Measurements from ENCODE around the gene KIAA1217. TPM values are rescaled to one million over a fixed set of nuclear protein-coding genes. Genes with fewer than 3 reads are reported as not detected.

The KIAA1217 gene
- total RNA-seq, 1 donor from 2014 or later = 18.9 TPM

DNA sequence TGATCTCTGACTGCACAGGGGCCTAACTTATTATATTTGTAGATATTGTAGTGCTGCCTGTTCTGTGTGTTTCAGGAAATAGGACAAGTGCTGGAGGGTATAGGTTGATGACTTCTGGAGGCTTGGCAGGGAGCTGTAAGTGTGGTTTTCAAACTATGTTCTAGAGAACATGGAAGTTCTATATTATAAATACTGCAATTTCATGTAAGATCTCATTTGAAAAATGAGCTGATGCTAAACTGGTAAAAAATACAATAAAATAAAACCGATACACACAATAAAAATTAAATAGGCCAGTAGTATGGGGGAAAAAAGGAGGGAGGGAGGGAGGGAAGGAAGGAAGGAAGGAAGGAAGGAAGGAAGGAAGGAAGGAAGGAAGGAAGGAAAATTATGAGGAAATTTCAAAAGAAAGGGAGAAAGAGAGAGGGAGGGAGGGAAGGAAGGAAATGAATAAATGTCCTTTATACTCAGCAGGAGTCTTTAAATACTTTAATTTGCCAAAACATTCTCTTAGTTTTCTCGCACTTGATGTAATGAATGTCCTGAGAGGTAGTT is 181.3 kb downstream of the KIAA1217 start:
- TF ChIP-seq, protein P1, sequence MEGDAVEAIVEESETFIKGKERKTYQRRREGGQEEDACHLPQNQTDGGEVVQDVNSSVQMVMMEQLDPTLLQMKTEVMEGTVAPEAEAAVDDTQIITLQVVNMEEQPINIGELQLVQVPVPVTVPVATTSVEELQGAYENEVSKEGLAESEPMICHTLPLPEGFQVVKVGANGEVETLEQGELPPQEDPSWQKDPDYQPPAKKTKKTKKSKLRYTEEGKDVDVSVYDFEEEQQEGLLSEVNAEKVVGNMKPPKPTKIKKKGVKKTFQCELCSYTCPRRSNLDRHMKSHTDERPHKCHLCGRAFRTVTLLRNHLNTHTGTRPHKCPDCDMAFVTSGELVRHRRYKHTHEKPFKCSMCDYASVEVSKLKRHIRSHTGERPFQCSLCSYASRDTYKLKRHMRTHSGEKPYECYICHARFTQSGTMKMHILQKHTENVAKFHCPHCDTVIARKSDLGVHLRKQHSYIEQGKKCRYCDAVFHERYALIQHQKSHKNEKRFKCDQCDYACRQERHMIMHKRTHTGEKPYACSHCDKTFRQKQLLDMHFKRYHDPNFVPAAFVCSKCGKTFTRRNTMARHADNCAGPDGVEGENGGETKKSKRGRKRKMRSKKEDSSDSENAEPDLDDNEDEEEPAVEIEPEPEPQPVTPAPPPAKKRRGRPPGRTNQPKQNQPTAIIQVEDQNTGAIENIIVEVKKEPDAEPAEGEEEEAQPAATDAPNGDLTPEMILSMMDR (IDR thresholded peaks at IDR 0.05; ENCODE audit: insufficient read depth, low read length, poor library complexity, severe bottlenecking) = no peak
- Histone ChIP-seq H3K27me3 (ENCODE audit: control insufficient read depth, insufficient read depth, low read length) (no peaks in the 10 kb centered on the region), H3K4me3 (ENCODE audit: low read depth, low read length) (no peak overlapping the region), H3K36me3 (ENCODE audit: control insufficient read depth, insufficient read depth, low read length) (no peaks in the 10 kb centered on the region)
- DNase-seq (ENCODE audit: low read depth) = no peak

DNA sequence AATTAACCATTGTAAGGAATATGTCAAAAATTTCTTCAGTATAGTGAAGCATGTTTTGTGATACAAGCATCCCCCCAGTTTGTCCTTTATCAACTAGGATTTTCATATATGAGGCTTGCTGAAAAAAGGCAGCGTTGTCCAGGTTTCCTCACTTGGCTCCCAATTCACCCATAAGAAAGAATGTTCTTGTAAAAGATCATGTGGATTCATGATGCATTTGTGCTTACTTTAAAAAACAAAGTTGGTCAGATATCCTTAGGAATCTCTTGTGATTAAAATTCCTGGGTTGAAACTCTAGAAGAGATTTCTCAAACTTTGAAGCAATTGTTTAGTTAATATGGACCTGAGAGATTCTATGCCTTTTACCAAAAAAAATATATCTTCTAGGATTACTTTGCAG is 181.8 kb downstream of the KIAA1217 start:
- TF ChIP-seq, protein P1 (IDR thresholded peaks at IDR 0.05; ENCODE audit: insufficient read depth, low read length, poor library complexity, severe bottlenecking) = no peak
- DNase-seq (ENCODE audit: low read depth) = no peak

DNA sequence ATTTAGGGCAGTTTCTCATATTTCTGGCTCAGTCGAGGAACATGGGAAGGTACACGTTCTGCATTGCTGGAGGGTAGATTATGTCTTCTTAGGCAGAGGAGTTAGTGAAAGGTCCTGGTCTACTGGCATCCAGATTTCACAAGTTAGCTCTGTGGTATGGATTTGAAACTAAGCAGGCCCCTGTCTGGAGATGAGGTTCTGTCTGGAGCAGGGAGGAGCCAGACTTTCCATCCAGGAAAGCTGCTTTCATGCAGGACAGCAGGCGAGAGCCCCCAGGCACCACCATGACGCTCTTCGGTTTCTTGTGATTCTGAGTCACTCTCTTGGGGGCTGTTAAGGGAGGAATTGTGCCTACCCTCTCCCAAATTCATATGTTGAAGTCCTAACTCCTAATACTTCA is 184.3 kb downstream of the KIAA1217 start:
- no peak overlapping the region for H3K4me3 ChIP-seq (ENCODE audit: low read depth, low read length)
- no peaks in the 10 kb centered on the region for H3K27me3 ChIP-seq (ENCODE audit: control insufficient read depth, insufficient read depth, low read length)
- DNase-seq (ENCODE audit: low read depth) = no peak
- TF ChIP-seq, protein P1 (IDR thresholded peaks at IDR 0.05; ENCODE audit: insufficient read depth, low read length, poor library complexity, severe bottlenecking) = no peak
- no peaks in the 10 kb centered on the region for H3K36me3 ChIP-seq (ENCODE audit: control insufficient read depth, insufficient read depth, low read length)

More for the DNA sequence above, 181.8 kb downstream of the KIAA1217 start:
- H3K4me3 ChIP-seq (ENCODE audit: low read depth, low read length) = no peak overlapping the region
- H3K36me3 ChIP-seq (ENCODE audit: control insufficient read depth, insufficient read depth, low read length) = no peaks in the 10 kb centered on the region
- no peaks in the 10 kb centered on the region for H3K27me3 ChIP-seq (ENCODE audit: control insufficient read depth, insufficient read depth, low read length)

DNA sequence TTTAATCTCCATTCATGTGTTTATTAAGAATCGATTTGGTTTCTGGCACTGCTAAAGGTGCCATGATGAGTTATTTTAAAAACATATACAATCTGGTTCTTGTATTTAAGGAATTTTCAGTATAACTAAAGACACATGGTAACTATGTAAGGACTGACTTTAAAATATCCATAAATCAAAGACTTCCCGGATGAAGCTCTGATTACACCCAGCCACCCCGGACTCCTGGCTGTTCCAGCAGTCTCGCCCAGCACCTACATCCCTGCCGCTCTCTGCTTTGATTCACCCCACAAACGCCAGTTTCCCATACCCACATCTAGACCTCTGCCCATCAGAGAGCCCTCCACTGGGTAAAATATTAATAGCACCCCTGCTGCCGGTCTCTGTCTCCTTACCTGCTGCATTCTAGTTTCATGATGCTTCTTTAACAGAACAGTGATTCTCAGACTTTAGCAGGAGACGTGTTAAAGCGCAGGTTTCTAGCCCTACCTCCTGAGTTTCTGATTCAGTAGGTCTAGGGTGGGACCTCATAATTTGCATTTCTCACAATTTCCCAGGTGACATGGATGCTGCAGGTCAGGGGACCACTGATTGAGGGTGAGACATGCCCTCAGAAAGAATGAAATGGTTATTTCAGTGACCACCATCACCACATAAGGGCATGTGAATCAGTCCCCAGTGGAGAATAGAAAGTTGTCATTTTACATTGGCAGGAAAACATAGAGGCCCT is 185.7 kb downstream of the KIAA1217 start:
- Histone ChIP-seq H3K4me3 (ENCODE audit: low read depth, low read length) (no peak overlapping the region), H3K36me3 (ENCODE audit: control insufficient read depth, insufficient read depth, low read length) (no peaks in the 10 kb centered on the region), H3K27me3 (ENCODE audit: control insufficient read depth, insufficient read depth, low read length) (no peaks in the 10 kb centered on the region)
- DNase-seq (ENCODE audit: low read depth) = no peak
- TF ChIP-seq, protein P1 (IDR thresholded peaks at IDR 0.05; ENCODE audit: insufficient read depth, low read length, poor library complexity, severe bottlenecking) = no peak

DNA sequence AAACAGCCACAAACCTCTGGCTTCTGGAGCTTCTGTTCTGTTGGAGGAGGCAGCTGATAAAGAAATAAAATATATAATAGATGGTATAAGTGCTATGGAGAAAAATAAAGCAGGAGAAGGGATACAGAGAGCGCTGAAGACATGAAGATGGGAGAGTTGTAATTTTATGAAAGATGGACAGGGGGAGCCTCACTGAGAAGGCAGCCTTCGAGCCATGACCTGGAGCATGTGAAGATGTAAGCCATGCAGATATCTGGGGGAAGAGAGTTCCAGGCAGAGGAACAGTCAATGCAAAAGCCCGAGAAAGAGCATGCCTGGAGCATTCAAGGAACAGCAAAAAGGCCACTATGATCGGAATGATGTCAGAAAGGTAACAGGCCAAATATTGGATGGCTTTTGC is 187.5 kb downstream of the KIAA1217 start:
- DNase-seq (ENCODE audit: low read depth) = no peak
- Histone ChIP-seq H3K4me3 (ENCODE audit: low read depth, low read length) (no peak overlapping the region), H3K36me3 (ENCODE audit: control insufficient read depth, insufficient read depth, low read length) (no peaks in the 10 kb centered on the region), H3K27me3 (ENCODE audit: control insufficient read depth, insufficient read depth, low read length) (no peaks in the 10 kb centered on the region)
- TF ChIP-seq, protein P1 (IDR thresholded peaks at IDR 0.05; ENCODE audit: insufficient read depth, low read length, poor library complexity, severe bottlenecking) = no peak
